Pulmonary artery endothelial cell (primary cell): ENCODE results near the gene CDX2. TPM values are rescaled to one million over a fixed set of nuclear protein-coding genes. Genes with fewer than 3 reads are reported as not detected.

Experiments
- DNase-seq: peaks from one replicate; pipeline ENCODE4 v3.0.0-alpha.2; 2011; ENCODE audit warnings: low read depth, low spot score
- total RNA-seq: library from RNA; depleted of rRNA; stranded (reverse); fragments of >200 nt; gene quantifications from 2 replicates; pipeline ENCODE4 v1.2.3, GENCODE V29; 2014

Gene CDX2
- total RNA-seq, 1 donor from 2014 or later = not detected

DNA sequence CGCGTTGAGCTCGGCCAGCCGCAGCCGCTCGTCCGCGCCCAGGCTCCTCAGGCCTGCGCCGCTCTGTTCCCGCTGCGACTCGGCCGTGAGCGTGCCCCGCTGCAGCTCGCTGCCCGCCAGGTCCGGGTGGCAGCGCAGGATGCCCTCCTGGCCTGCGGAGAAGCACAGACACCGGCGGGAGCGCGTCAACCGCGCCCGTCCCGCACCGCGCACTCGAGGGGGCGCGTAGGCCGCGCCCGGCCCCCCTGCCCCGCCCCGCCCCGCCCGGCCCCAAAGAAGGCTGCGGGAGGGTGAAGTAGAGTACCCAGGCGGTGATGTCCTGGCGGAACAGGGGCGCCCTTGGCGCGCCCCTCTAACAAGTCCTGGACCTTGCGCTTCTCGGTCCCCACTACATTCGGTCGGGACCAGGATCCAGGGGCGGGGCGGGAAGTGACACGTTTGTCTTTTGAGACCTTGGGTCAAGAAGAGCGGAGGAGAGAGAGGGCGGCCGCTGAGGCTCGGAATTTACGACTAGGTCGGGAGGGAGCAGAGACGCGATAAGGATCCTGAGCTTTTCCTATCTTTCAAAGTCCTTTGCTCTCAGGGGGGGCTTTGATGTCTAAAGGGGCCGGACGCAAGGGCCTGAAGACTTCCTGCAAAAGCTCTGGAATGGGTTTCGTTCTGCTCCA is 9.3 kb upstream of the CDX2 start:
- DNase-seq = no peak

GRCh38 chr13:27977476-27978300 is 8.6 kb upstream of the CDX2 start:
- no peak for DNase-seq

DNA sequence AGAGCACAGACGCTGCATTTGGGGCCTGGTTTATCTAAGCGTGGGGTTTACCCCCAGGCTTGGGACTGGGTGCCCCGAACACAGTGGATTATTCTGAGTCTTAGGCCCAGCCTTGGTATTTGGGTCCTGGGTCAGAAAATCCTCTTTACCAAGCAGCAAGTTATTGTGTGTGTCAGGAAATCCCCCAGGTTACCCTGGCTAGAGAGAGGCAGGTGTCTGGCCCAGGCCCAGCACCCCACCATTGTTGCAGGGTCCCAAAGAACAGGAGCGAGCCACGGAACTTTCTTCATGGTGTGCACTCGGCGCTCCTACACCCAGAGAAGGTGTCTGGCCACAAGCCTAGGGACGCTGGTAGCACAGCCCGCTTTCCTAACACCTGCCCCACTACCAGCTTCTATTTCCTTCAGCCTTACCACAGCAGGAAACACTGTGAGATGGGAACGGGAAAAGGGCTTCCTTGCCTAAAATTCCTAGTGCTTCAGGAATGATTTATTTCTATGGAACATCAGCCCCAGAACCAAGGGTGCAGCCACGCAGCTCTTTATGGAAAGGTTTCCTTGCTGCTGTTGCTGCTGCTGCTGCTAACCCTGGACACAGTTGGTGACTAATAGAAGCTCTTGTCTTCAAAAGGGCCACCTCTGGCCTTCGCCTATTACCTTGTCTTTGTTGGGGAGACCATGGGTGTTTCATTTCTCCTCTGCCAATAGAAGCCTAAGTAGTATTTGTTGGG is 7.4 kb upstream of the CDX2 start:
- DNase-seq = no peak

DNA sequence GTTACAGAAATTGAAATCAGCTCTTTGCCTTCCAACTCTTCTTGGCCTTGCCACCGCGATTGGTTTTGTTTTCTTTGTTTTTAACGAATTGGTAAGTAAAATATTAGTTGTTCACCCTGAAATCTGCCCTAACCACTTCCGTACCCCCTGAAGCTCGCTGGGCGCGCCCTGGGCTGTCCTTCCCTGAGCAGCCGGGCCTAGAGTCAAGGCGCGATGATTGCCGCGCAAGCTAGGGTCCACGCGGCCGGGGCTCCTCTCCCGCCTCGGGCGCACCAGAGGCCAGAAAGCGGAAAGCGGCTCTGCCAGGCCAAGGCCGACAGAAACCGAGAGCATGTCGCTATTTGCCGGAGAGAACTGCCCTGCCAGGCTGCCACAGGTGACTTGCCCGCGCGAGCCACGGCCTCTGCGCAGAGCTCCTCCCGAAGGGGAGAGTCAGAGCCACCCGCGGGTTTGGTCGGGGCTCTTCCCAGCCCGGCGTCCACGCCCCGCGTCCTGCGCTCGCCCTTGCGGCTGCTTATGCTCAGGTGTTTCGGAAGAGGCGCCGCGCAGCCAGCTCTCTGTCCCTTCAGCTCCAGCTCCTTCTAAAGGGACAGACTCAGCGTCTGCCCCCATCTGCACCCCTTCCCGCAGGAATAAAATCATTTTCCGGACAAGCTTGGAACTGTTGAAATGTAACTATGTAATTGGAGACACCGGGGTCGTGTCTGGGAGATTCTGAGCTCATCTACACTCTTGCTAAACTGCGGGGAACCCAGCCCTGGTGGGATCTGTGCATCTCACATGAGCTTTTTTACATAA is 6.6 kb upstream of the CDX2 start:
- DNase-seq = no peak

- DNase-seq = no peak
Measured at GRCh38 chr13:27973961-27974662, 5.0 kb upstream of the CDX2 start.

DNA sequence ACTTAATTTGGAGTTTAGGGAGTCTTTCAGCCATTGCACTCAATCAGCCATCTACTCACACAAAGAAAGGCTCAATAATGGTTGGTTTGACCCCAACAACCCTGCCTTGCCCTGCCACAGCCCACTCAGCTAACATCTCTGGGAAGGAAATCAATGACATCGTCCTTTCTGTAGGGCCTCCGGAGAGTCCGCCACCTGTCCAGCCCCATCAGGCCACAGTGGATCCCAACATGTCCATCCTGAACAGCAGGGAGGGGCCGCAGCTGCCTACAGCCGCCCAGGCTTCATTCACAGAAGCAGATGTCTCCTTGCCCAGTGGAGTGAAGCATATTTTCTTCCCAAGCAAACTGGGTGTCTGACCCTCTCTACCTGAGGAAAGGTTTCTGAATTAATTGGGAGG is 4.2 kb upstream of the CDX2 start:
- no peak for DNase-seq

GRCh38 chr13:27972478-27972820 is 3.3 kb upstream of the CDX2 start:
- DNase-seq = no peak

- DNase-seq = no peak
Measured at GRCh38 chr13:27971776-27972477, 2.8 kb upstream of the CDX2 start.

- DNase-seq = no peak
Measured at GRCh38 chr13:27971236-27971645, 2.1 kb upstream of the CDX2 start.

DNA sequence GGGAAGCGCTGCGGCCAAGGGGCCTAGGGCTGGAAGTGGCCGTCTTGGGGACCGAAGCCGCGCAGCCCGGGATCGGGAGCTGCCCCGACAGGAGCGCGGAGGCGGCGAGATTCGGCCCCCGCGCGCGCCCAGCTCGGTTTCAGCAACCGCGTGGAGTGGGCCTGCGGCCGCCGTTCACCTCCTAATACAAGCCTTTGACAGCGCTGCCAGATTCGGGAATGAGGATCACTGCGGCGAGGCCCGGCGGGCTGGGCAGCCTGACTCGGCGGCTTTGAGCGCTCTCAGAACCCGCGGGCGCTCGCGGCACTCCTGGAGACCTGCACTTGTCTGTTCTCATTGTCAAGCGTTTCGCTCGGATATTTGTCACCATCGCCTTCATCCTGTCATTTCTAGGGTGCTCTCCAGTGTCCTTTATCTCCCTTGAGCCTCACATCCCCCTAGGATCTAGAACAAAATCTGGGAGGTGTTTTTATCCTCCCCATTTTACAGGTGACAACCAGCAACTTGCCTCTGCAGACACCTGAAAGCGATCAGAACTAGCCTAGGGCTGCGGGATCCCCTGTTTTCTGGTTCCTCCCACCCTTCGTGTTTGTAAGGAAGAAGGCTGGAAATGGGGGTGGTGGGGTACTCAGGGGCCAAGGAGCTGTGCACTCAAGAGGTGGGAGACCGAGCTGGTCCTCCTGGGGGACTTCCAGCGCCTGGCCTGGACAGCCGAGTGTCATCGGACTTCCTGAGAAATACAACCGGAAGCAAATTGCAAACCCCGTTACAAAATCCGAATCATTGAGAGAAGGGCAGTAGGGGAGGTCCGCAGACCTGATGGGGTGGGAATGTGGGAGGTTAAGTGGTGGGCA is 1.5 kb upstream of the CDX2 start:
- no peak for DNase-seq

- no peak for DNase-seq
Measured at GRCh38 chr13:27969866-27970229, 733 bp upstream of the CDX2 start.

GRCh38 chr13:27968316-27969081 is 616 bp downstream of the CDX2 start:
- DNase-seq = no peak

- DNase-seq = no peak
Measured at GRCh38 chr13:27967736-27968315, 1.3 kb downstream of the CDX2 start.

- no peak for DNase-seq
Measured at GRCh38 chr13:27967203-27967735, 1.8 kb downstream of the CDX2 start.

DNA sequence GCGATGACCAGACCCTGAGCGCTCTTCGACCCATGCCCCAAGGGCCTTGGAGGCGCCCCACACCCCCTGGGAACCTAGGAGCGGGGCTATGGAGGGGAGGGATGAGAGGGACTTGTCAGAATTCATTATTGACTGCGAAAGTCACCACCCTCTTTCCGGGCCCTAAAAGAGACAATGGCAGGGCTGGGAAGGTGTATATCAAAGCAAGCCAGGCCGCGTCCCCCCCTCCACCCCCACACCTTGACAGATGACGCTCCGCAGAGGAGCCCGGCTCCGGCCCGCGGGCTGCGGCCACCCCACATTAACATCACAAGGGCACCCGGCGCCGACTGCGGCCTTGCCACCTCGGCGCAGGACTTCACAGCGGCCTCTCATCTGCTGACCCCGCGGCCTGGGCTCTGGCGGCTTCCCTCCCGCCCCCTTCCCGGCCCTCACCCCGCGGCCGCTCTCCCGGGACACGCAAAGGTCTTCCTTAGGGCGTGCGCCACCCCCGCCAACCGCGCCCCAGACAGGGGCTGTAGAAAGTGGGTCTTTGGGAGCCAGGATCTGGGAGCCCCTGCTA is 2.4 kb downstream of the CDX2 start:
- no peak for DNase-seq

- DNase-seq = no peak
Measured at GRCh38 chr13:27965740-27966640, 3.1 kb downstream of the CDX2 start.

- no peak for DNase-seq
Measured at GRCh38 chr13:27965343-27965739, 3.8 kb downstream of the CDX2 start.
